LNCAP (cell line): ENCODE results near the gene WDR36.

Source experiments
- CTCF ChIP-seq: fragments of 450-650 bp; IDR thresholded peaks from 2 replicates; pipeline ENCODE4 v1.5.1; 2017; ENCODE audit warnings: mild to moderate bottlenecking

WDR36 gene

GRCh38 chr5:111142932-111143331 is 50.8 kb downstream of the WDR36 start:
- no peak for TF ChIP-seq CTCF

GRCh38 chr5:111143910-111144309 is 51.8 kb downstream of the WDR36 start:
- no peak for TF ChIP-seq CTCF

GRCh38 chr5:111144352-111144930 is 52.3 kb downstream of the WDR36 start:
- TF ChIP-seq CTCF = no peak

GRCh38 chr5:111146053-111146452 is 53.9 kb downstream of the WDR36 start:
- TF ChIP-seq CTCF = no peak

- TF ChIP-seq CTCF = no peak
Measured at GRCh38 chr5:111147502-111147901, 55.4 kb downstream of the WDR36 start.

- no peak for TF ChIP-seq CTCF
Measured at GRCh38 chr5:111151998-111152397, 59.9 kb downstream of the WDR36 start.

GRCh38 chr5:111153483-111153882 is 61.3 kb downstream of the WDR36 start:
- no peak for TF ChIP-seq CTCF

GRCh38 chr5:111153945-111154344 is 61.8 kb downstream of the WDR36 start:
- TF ChIP-seq CTCF = no peak
